HepG2 (cell line): Measurements from ENCODE around the gene TALDO1. TPM values are rescaled to one million over a fixed set of nuclear protein-coding genes. Genes with fewer than 3 reads are reported as not detected.

ENCODE experiments used
- HDAC1 ChIP-seq: sonication (generic); formaldehyde crosslinking; IDR thresholded peaks from 2 replicates; pipeline ENCODE4 v1.5.1; 2020; ENCODE audit warnings: mild to moderate bottlenecking, missing genetic modification reagents
- HIVEP1 ChIP-seq: sonication (generic); formaldehyde crosslinking; IDR thresholded peaks from 2 replicates; pipeline ENCODE4 v1.4.0; 2020; ENCODE audit warnings: mild to moderate bottlenecking, missing genetic modification reagents
- KDM3A ChIP-seq: IDR thresholded peaks from 2 replicates; pipeline ENCODE4 v1.6.1; 2018; ENCODE audit warnings: low read depth, missing compliant biosample characterization
- NCOA5 ChIP-seq: sonication (generic); formaldehyde crosslinking; IDR thresholded peaks from 2 replicates; pipeline ENCODE4 v1.4.0; 2020; ENCODE audit warnings: missing genetic modification reagents
- POLR2A ChIP-seq, 2 experiments: IDR thresholded peaks; 2 replicates each; pipeline ENCODE4 v1.6.1; 2011; ENCODE audit warnings: low read depth in 2 of 2, low read length in 2 of 2, mild to moderate bottlenecking in 1 of 2, moderate library complexity in 1 of 2; ENCODE audit not compliant: insufficient read depth in 1 of 2
- STAT5B ChIP-seq: sonication (generic); formaldehyde crosslinking; IDR thresholded peaks from 2 replicates; pipeline ENCODE4 v1.4.0; 2020; ENCODE audit warnings: missing genetic modification reagents
- ZFP37 ChIP-seq: sonication (generic); formaldehyde crosslinking; IDR thresholded peaks from 2 replicates; pipeline ENCODE4 v1.4.0; 2020; ENCODE audit warnings: missing genetic modification reagents, borderline replicate concordance
- ZNF235 ChIP-seq: sonication (generic); formaldehyde crosslinking; IDR thresholded peaks from 2 replicates; pipeline ENCODE4 v1.8.1; 2023; ENCODE audit warnings: mild to moderate bottlenecking, missing genetic modification reagents, borderline replicate concordance
- ZNF317 ChIP-seq: sonication (generic); formaldehyde crosslinking; IDR thresholded peaks from 2 replicates; pipeline ENCODE4 v1.5.0; 2020; ENCODE audit warnings: mild to moderate bottlenecking, missing genetic modification reagents
- ZNF772 ChIP-seq: sonication (generic); formaldehyde crosslinking; IDR thresholded peaks from 2 replicates; pipeline ENCODE4 v1.5.0; 2020; ENCODE audit warnings: mild to moderate bottlenecking, missing genetic modification reagents
- ZNF777 ChIP-seq: sonication (generic); formaldehyde crosslinking; IDR thresholded peaks from 2 replicates; pipeline ENCODE4 v1.4.0; 2020; ENCODE audit warnings: missing genetic modification reagents
- ZNF891 ChIP-seq: sonication (generic); formaldehyde crosslinking; IDR thresholded peaks from 2 replicates; pipeline ENCODE4 v1.5.0; 2020; ENCODE audit warnings: mild to moderate bottlenecking, missing genetic modification reagents
- ZSCAN25 ChIP-seq: sonication (generic); formaldehyde crosslinking; IDR thresholded peaks from 2 replicates; pipeline ENCODE4 v1.8.0; 2022; ENCODE audit warnings: mild to moderate bottlenecking, missing genetic modification reagents
- polyA plus RNA-seq, 8 experiments: library from polyadenylated mRNA; depleted of rRNA in 3 of 8; stranded (reverse) in 7 of 8; unstranded in 1 of 8; fragments of >200 nt; fragmentation: Illumina TruSeq in 4 of 8; extraction: Trizol in 4 of 8; gene quantifications; 2 replicates each; pipeline versions ENCODE4 v1.2.1 to v1.2.3, GENCODE V29; 2011 to 2016; ENCODE audit warnings: low read depth in 4 of 8, missing spikeins in 1 of 8, mixed read lengths in 1 of 8; ENCODE audit not compliant: insufficient read depth in 1 of 8
- total RNA-seq, 5 experiments: library from RNA; depleted of rRNA; stranded (reverse); fragments of >200 nt; fragmentation: Illumina TruSeq; extraction: Trizol; gene quantifications; 2 replicates each; pipeline ENCODE4 v1.2.3, GENCODE V29; 2016; ENCODE audit warnings: low read depth in 1 of 5
- TF ChIP-seq, protein P1 (sequence below): sonication (generic); formaldehyde crosslinking; IDR thresholded peaks from 2 replicates; pipeline ENCODE4 v1.5.0; 2020; ENCODE audit warnings: mild to moderate bottlenecking, missing genetic modification reagents, borderline replicate concordance
- TF ChIP-seq, protein P2 (sequence below): sonication (generic); formaldehyde crosslinking; conservative IDR thresholded peaks from 2 replicates; pipeline ENCODE4 v1.4.0; 2020; ENCODE audit warnings: mild to moderate bottlenecking, missing genetic modification reagents, moderate library complexity
- TF ChIP-seq, protein P3 (sequence below): sonication (generic); formaldehyde crosslinking; conservative IDR thresholded peaks from 2 replicates; pipeline ENCODE4 v1.4.0; 2020; ENCODE audit warnings: missing genetic modification reagents
- TF ChIP-seq, protein P4 (sequence below): sonication (generic); formaldehyde crosslinking; IDR thresholded peaks from 2 replicates; pipeline ENCODE4 v1.9.0; 2021; ENCODE audit warnings: missing genetic modification reagents, mild to moderate bottlenecking, borderline replicate concordance
- TF ChIP-seq, protein P5 (sequence below): sonication (generic); formaldehyde crosslinking; IDR thresholded peaks from 2 replicates; pipeline ENCODE4 v1.4.0; 2020; ENCODE audit warnings: missing genetic modification reagents, mild to moderate bottlenecking, borderline replicate concordance

TALDO1 gene
- total and polyA plus RNA-seq, 2 of the 13 experiments (the other 11 are each of a cell fraction or from before 2014, with no cell fraction given) = 107 to 240 TPM

DNA sequence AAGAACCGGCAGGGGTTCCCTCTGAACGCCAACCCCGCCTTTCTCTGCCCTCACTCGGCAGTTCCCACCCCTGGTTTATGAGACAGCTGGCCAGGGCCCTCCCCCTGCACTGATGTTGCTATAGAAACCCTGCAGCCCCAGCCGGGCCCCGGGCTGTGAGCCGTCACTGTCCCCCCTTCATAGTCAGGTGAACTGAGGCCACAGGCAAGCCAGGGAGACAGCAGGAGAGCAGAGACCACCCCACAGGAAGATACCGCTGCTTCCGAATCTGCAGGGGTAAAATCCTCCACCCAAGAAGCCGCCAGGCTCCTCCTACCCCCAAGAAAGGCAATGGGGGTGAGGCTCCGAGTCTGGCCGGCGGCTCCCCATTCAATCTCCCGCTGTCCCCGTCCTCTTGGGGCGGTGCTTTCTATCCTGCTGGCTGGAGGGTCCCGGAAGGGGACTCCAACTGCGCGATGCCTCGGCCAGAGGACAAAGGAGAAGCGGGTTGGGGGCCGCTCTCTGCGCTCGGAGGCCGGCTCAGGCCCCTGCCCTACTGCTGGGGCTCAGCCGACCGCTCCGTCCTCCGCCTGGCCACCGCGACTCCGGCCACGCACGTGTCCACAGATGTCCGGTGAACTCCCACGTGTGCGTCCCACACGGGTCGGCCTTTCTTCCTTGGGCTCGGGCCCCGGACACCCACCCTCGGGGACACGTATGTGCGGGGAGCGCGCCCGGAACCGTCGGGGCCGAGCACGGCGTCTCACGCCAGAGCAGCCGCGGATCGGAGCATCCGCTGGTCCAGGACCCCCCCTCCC, 50.2 kb downstream of the TALDO1 start (continued):
- TF ChIP-seq, protein P1, sequence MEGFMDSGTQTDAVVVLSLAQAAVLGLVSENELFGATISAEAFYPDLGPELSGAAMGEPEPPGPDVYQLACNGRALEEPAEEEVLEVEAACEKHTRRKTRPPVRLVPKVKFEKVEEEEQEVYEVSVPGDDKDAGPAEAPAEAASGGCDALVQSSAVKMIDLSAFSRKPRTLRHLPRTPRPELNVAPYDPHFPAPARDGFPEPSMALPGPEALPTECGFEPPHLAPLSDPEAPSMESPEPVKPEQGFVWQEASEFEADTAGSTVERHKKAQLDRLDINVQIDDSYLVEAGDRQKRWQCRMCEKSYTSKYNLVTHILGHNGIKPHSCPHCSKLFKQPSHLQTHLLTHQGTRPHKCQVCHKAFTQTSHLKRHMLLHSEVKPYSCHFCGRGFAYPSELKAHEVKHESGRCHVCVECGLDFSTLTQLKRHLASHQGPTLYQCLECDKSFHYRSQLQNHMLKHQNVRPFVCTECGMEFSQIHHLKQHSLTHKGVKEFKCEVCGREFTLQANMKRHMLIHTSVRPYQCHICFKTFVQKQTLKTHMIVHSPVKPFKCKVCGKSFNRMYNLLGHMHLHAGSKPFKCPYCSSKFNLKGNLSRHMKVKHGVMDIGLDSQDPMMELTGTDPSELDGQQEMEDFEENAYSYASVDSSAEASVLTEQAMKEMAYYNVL (CRISPR knock-in tag) = no peak
- TF ChIP-seq, protein P2, sequence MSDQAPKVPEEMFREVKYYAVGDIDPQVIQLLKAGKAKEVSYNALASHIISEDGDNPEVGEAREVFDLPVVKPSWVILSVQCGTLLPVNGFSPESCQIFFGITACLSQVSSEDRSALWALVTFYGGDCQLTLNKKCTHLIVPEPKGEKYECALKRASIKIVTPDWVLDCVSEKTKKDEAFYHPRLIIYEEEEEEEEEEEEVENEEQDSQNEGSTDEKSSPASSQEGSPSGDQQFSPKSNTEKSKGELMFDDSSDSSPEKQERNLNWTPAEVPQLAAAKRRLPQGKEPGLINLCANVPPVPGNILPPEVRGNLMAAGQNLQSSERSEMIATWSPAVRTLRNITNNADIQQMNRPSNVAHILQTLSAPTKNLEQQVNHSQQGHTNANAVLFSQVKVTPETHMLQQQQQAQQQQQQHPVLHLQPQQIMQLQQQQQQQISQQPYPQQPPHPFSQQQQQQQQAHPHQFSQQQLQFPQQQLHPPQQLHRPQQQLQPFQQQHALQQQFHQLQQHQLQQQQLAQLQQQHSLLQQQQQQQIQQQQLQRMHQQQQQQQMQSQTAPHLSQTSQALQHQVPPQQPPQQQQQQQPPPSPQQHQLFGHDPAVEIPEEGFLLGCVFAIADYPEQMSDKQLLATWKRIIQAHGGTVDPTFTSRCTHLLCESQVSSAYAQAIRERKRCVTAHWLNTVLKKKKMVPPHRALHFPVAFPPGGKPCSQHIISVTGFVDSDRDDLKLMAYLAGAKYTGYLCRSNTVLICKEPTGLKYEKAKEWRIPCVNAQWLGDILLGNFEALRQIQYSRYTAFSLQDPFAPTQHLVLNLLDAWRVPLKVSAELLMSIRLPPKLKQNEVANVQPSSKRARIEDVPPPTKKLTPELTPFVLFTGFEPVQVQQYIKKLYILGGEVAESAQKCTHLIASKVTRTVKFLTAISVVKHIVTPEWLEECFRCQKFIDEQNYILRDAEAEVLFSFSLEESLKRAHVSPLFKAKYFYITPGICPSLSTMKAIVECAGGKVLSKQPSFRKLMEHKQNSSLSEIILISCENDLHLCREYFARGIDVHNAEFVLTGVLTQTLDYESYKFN (CRISPR knock-in tag) = peak; percentile 13; the same call in 1 of the 2 replicates
- TF ChIP-seq STAT5B (CRISPR knock-in tag) (0 out of 2 replicates have a peak, but pooled peaks have one; percentile 12), ZNF891 (CRISPR knock-in tag) (peak; percentile 60; the same call in 1 of the 2 replicates), ZNF317 (CRISPR knock-in tag) (peak; percentile 26; the same call in 1 of the 2 replicates), NCOA5 (CRISPR knock-in tag) (no peak), ZFP37 (no peak), ZSCAN25 (CRISPR knock-in tag) (peak; percentile 83), KDM3A (CRISPR knock-in tag) (0 out of 2 replicates have a peak, but pooled peaks have one; percentile 58), ZNF772 (CRISPR knock-in tag) (no peak), ZNF777 (0 out of 2 replicates have a peak, but pooled peaks have one; percentile 54), HIVEP1 (CRISPR knock-in tag) (no peak), POLR2A (IDR thresholded peaks at IDR 0.05; ENCODE audit: insufficient read depth in 1 of 2, low read depth in 2 of 2, low read length in 2 of 2) (peak in 1 of 2 experiments; percentile 36; a peak in 1 of 4 replicates), HDAC1 (CRISPR knock-in tag) (peak; percentile 73), ZNF235 (CRISPR knock-in tag) (0 out of 2 replicates have a peak, but pooled peaks have one; percentile 12)
- TF ChIP-seq, protein P3, sequence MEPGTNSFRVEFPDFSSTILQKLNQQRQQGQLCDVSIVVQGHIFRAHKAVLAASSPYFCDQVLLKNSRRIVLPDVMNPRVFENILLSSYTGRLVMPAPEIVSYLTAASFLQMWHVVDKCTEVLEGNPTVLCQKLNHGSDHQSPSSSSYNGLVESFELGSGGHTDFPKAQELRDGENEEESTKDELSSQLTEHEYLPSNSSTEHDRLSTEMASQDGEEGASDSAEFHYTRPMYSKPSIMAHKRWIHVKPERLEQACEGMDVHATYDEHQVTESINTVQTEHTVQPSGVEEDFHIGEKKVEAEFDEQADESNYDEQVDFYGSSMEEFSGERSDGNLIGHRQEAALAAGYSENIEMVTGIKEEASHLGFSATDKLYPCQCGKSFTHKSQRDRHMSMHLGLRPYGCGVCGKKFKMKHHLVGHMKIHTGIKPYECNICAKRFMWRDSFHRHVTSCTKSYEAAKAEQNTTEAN = 0 out of 2 replicates have a peak, but pooled peaks have one; percentile 34
- TF ChIP-seq, protein P4, sequence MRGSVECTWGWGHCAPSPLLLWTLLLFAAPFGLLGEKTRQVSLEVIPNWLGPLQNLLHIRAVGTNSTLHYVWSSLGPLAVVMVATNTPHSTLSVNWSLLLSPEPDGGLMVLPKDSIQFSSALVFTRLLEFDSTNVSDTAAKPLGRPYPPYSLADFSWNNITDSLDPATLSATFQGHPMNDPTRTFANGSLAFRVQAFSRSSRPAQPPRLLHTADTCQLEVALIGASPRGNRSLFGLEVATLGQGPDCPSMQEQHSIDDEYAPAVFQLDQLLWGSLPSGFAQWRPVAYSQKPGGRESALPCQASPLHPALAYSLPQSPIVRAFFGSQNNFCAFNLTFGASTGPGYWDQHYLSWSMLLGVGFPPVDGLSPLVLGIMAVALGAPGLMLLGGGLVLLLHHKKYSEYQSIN = no peak
- TF ChIP-seq, protein P5, sequence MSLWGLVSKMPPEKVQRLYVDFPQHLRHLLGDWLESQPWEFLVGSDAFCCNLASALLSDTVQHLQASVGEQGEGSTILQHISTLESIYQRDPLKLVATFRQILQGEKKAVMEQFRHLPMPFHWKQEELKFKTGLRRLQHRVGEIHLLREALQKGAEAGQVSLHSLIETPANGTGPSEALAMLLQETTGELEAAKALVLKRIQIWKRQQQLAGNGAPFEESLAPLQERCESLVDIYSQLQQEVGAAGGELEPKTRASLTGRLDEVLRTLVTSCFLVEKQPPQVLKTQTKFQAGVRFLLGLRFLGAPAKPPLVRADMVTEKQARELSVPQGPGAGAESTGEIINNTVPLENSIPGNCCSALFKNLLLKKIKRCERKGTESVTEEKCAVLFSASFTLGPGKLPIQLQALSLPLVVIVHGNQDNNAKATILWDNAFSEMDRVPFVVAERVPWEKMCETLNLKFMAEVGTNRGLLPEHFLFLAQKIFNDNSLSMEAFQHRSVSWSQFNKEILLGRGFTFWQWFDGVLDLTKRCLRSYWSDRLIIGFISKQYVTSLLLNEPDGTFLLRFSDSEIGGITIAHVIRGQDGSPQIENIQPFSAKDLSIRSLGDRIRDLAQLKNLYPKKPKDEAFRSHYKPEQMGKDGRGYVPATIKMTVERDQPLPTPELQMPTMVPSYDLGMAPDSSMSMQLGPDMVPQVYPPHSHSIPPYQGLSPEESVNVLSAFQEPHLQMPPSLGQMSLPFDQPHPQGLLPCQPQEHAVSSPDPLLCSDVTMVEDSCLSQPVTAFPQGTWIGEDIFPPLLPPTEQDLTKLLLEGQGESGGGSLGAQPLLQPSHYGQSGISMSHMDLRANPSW = no peak
